HepG2 (cell line): Measurements from ENCODE around the gene MYCBPAP. TPM values are rescaled to one million over a fixed set of nuclear protein-coding genes. Genes with fewer than 3 reads are reported as not detected.
A peak's percentile ranks its signal among the peaks of the same experiment; 100 is the strongest.

Experiments
- CCDC6 ChIP-seq: sonication (generic); formaldehyde crosslinking; IDR thresholded peaks from 2 replicates; pipeline ENCODE4 v1.8.1; 2022; ENCODE audit warnings: mild to moderate bottlenecking, missing genetic modification reagents, moderate library complexity
- EEA1 ChIP-seq: sonication (generic); formaldehyde crosslinking; IDR thresholded peaks from 2 replicates; pipeline ENCODE4 v1.5.1; 2020; ENCODE audit warnings: mild to moderate bottlenecking, missing genetic modification reagents, borderline replicate concordance
- ESRRA ChIP-seq: sonication (generic); formaldehyde crosslinking; IDR thresholded peaks from 2 replicates; pipeline ENCODE4 v1.5.1; 2020; ENCODE audit warnings: mild to moderate bottlenecking, low read depth, missing genetic modification reagents
- HDAC2 ChIP-seq: sonication (generic); formaldehyde crosslinking; IDR thresholded peaks from 2 replicates; pipeline ENCODE4 v1.4.0; 2020; ENCODE audit warnings: missing genetic modification reagents
- HHEX ChIP-seq: IDR thresholded peaks from 2 replicates; pipeline ENCODE4 v1.6.1; 2016; ENCODE audit warnings: control low read depth
- HOXA5 ChIP-seq: sonication (generic); formaldehyde crosslinking; IDR thresholded peaks from 2 replicates; pipeline ENCODE4 v1.4.0; 2020; ENCODE audit warnings: missing genetic modification reagents
- KAT7 ChIP-seq: IDR thresholded peaks from 2 replicates; pipeline ENCODE4 v1.6.1; 2018; ENCODE audit warnings: borderline replicate concordance, missing compliant biosample characterization
- KDM6A ChIP-seq: IDR thresholded peaks from 2 replicates; pipeline ENCODE4 v1.6.1; 2016; ENCODE audit warnings: low read depth
- KIAA2018 ChIP-seq: sonication (generic); formaldehyde crosslinking; IDR thresholded peaks from 2 replicates; pipeline ENCODE4 v1.5.0; 2020; ENCODE audit warnings: mild to moderate bottlenecking, missing genetic modification reagents, borderline replicate concordance
- NAIF1 ChIP-seq: sonication (generic); formaldehyde crosslinking; IDR thresholded peaks from 2 replicates; pipeline ENCODE4 v1.5.0; 2020; ENCODE audit warnings: mild to moderate bottlenecking, missing genetic modification reagents, borderline replicate concordance
- NFE2L1 ChIP-seq: sonication (generic); formaldehyde crosslinking; IDR thresholded peaks from 2 replicates; pipeline ENCODE4 v1.4.0; 2020; ENCODE audit warnings: missing genetic modification reagents, mild to moderate bottlenecking, borderline replicate concordance
- NFYC ChIP-seq: IDR thresholded peaks from 2 replicates; pipeline ENCODE4 v1.6.1; 2016; ENCODE audit warnings: missing genetic modification reagents, missing compliant biosample characterization
- POGK ChIP-seq: sonication (generic); formaldehyde crosslinking; conservative IDR thresholded peaks from 2 replicates; pipeline ENCODE4 v1.8.0; 2022; ENCODE audit warnings: mild to moderate bottlenecking, moderate library complexity, missing genetic modification reagents
- ZNF343 ChIP-seq: sonication (generic); formaldehyde crosslinking; IDR thresholded peaks from 2 replicates; pipeline ENCODE4 v1.4.0; 2020; ENCODE audit warnings: mild to moderate bottlenecking, missing genetic modification reagents
- ZNF441 ChIP-seq: sonication (generic); formaldehyde crosslinking; IDR thresholded peaks from 2 replicates; pipeline ENCODE4 v1.7.0; 2021; ENCODE audit warnings: missing genetic modification reagents, borderline replicate concordance
- ZNF468 ChIP-seq: sonication (generic); formaldehyde crosslinking; IDR thresholded peaks from 2 replicates; pipeline ENCODE4 v1.8.0; 2022; ENCODE audit warnings: mild to moderate bottlenecking, moderate library complexity, missing genetic modification reagents
- ZNF589 ChIP-seq: sonication (generic); formaldehyde crosslinking; conservative IDR thresholded peaks from 2 replicates; pipeline ENCODE4 v1.8.0; 2022; ENCODE audit warnings: mild to moderate bottlenecking, moderate library complexity, missing genetic modification reagents
- ZNF670 ChIP-seq: sonication (generic); formaldehyde crosslinking; IDR thresholded peaks from 2 replicates; pipeline ENCODE4 v1.8.0; 2022; ENCODE audit warnings: mild to moderate bottlenecking, missing genetic modification reagents, borderline replicate concordance
- ZNF703 ChIP-seq: sonication (generic); formaldehyde crosslinking; IDR thresholded peaks from 2 replicates; pipeline ENCODE4 v1.5.1; 2020; ENCODE audit warnings: missing genetic modification reagents, mild to moderate bottlenecking, moderate library complexity, borderline replicate concordance
- ZNF780A ChIP-seq: sonication (generic); formaldehyde crosslinking; IDR thresholded peaks from 2 replicates; pipeline ENCODE4 v1.8.0; 2022; ENCODE audit warnings: mild to moderate bottlenecking, missing genetic modification reagents, moderate library complexity
- polyA plus RNA-seq, 8 experiments: library from polyadenylated mRNA; depleted of rRNA in 3 of 8; stranded (reverse) in 7 of 8; unstranded in 1 of 8; fragments of >200 nt; fragmentation: Illumina TruSeq in 4 of 8; extraction: Trizol in 4 of 8; gene quantifications; 2 replicates each; pipeline versions ENCODE4 v1.2.1 to v1.2.3, GENCODE V29; 2011 to 2016; ENCODE audit warnings: low read depth in 4 of 8, missing spikeins in 1 of 8, mixed read lengths in 1 of 8; ENCODE audit not compliant: insufficient read depth in 1 of 8
- total RNA-seq, 5 experiments: library from RNA; depleted of rRNA; stranded (reverse); fragments of >200 nt; fragmentation: Illumina TruSeq; extraction: Trizol; gene quantifications; 2 replicates each; pipeline ENCODE4 v1.2.3, GENCODE V29; 2016; ENCODE audit warnings: low read depth in 1 of 5

The MYCBPAP gene
- total and polyA plus RNA-seq, 2 of the 13 experiments (the other 11 are each of a cell fraction or from before 2014, with no cell fraction given), result 0.22 to 0.24 TPM

GRCh38 chr17:50478391-50479381 is 29.6 kb upstream of the MYCBPAP start, which contains the start of gene RSAD1 (continued):
- TF ChIP-seq HDAC2 (CRISPR knock-in tag) (peak; percentile 71), NFYC (CRISPR knock-in tag) (no peak), EEA1 (CRISPR knock-in tag) (no peak), HOXA5 (peak; percentile 82), ESRRA (CRISPR knock-in tag) (peak; percentile 79), KDM6A (CRISPR knock-in tag) (no peak; the same call in 1 of the 2 replicates), ZNF441 (peak; percentile 84; the same call in 1 of the 2 replicates), ZNF343 (CRISPR knock-in tag) (peak; percentile 91), ZNF780A (CRISPR knock-in tag) (no peak), NFE2L1 (CRISPR knock-in tag) (no peak), HHEX (CRISPR knock-in tag) (no peak), ZNF468 (CRISPR knock-in tag) (0 out of 2 replicates have a peak, but pooled peaks have one; percentile 84), ZNF703 (no peak), ZNF670 (CRISPR knock-in tag) (peak; percentile 63; the same call in 1 of the 2 replicates), ZNF589 (0 out of 2 replicates have a peak, but pooled peaks have one; percentile 83), KAT7 (CRISPR knock-in tag) (peak; percentile 92), POGK (peak; percentile 94), NAIF1 (CRISPR knock-in tag) (peak; percentile 92; the same call in 1 of the 2 replicates), KIAA2018 (no peak), CCDC6 (CRISPR knock-in tag) (peak; percentile 94)
